GM23338 (cell line): ENCODE data around the gene ANKFY1. TPM values are rescaled to one million over a fixed set of nuclear protein-coding genes. Genes with fewer than 3 reads are reported as not detected.

Experiments used
- ATAC-seq: fragments of 200-7000 bp; cut with Tn5 transposase; 3 replicates; pipeline ENCODE4 v1.9.1; 2020
- DNase-seq: peaks from one replicate; pipeline ENCODE4 v3.0.0-alpha.2; 2015; ENCODE audit warnings: low spot score
- H2AFZ ChIP-seq: fragments of 200-600 bp; sonication (generic); 2 replicates; pipeline ENCODE4 v1.8.0; 2016; ENCODE audit warnings: antibody characterized with exemption, mild to moderate bottlenecking, moderate library complexity
- H3F3A ChIP-seq: fragments of 200-600 bp; sonication (generic); replicated peaks from 2 replicates; pipeline ENCODE4 v1.8.0; 2017; ENCODE audit warnings: antibody characterized with exemption, mixed run types, low read depth
- H3K27ac ChIP-seq: fragments of 200-600 bp; sonication (generic); 2 replicates; pipeline ENCODE4 v1.6.1; 2016; ENCODE audit warnings: low read depth
- H3K27me3 ChIP-seq: fragments of 200-600 bp; sonication (generic); 2 replicates; pipeline ENCODE4 v1.8.0; 2016; ENCODE audit warnings: mild to moderate bottlenecking, mixed run types, moderate library complexity; ENCODE audit not compliant: insufficient read depth
- H3K36me3 ChIP-seq: fragments of 200-600 bp; sonication (generic); 2 replicates; pipeline ENCODE4 v1.8.0; 2016; ENCODE audit warnings: mild to moderate bottlenecking; ENCODE audit not compliant: insufficient read depth
- H3K4me1 ChIP-seq: fragments of 200-600 bp; sonication (generic); 2 replicates; pipeline ENCODE4 v1.8.0; 2016; ENCODE audit warnings: mild to moderate bottlenecking, moderate library complexity; ENCODE audit not compliant: insufficient read depth
- H3K4me2 ChIP-seq: fragments of 200-600 bp; sonication (generic); 2 replicates; pipeline ENCODE4 v1.7.1; 2017; ENCODE audit warnings: mixed run types
- H3K4me3 ChIP-seq: fragments of 200-600 bp; sonication (generic); 2 replicates; pipeline ENCODE4 v1.6.1; 2016; ENCODE audit warnings: mixed run types
- H3K79me2 ChIP-seq: fragments of 200-600 bp; sonication (generic); replicated peaks from 2 replicates; pipeline ENCODE4 v1.8.0; 2017; ENCODE audit warnings: mild to moderate bottlenecking; ENCODE audit not compliant: insufficient read depth
- H3K9me2 ChIP-seq: fragments of 200-600 bp; sonication (generic); 2 replicates; pipeline ENCODE4 v1.8.0; 2017; ENCODE audit not compliant: insufficient read depth
- H4K20me1 ChIP-seq: fragments of 200-600 bp; sonication (generic); replicated peaks from 2 replicates; pipeline ENCODE4 v1.8.0; 2017; ENCODE audit warnings: mild to moderate bottlenecking; ENCODE audit not compliant: insufficient read depth
- H3K27ac Mint-ChIP-seq: 2 replicates; pipeline ENCODE4 v1.8.0; 2020; ENCODE audit warnings: inconsistent platforms, mild to moderate bottlenecking, moderate library complexity, mixed read lengths
- H3K27me3 Mint-ChIP-seq: 3 replicates; pipeline ENCODE4 v1.8.0; 2022; ENCODE audit warnings: low read depth, mild to moderate bottlenecking, moderate library complexity, mixed read lengths, inconsistent platforms; ENCODE audit not compliant: insufficient read depth, poor library complexity
- H3K36me3 Mint-ChIP-seq: 3 replicates; pipeline ENCODE4 v1.8.0; 2021; ENCODE audit warnings: low read depth, mild to moderate bottlenecking, inconsistent platforms, moderate library complexity, mixed read lengths
- H3K4me1 Mint-ChIP-seq: 3 replicates; pipeline ENCODE4 v1.8.0; 2020; ENCODE audit warnings: mild to moderate bottlenecking, inconsistent platforms, mixed read lengths
- H3K4me3 Mint-ChIP-seq: 3 replicates; pipeline ENCODE4 v1.8.0; 2021; ENCODE audit warnings: moderate library complexity, mild to moderate bottlenecking, inconsistent platforms, mixed read lengths
- H3K9me3 Mint-ChIP-seq: 3 replicates; pipeline ENCODE4 v1.8.0; 2020; ENCODE audit warnings: moderate library complexity, mild to moderate bottlenecking, inconsistent platforms, mixed read lengths
- CREB1 ChIP-seq: fragments of 250-450 bp; sonication (Bioruptor Pico); IDR thresholded peaks from 2 replicates; pipeline ENCODE4 v1.5.0; 2020; ENCODE audit warnings: low read depth, mild to moderate bottlenecking, moderate library complexity
- CTCF ChIP-seq, 2 experiments: fragments of 200-600 bp in 1 of 2; sonication (generic) in 1 of 2; conservative IDR thresholded peaks; 2 replicates each; pipeline versions ENCODE4 v1.5.1 to v1.6.1; 2016 to 2017; ENCODE audit warnings: antibody characterized with exemption in 2 of 2, low read depth in 2 of 2, mild to moderate bottlenecking in 2 of 2, moderate library complexity in 1 of 2
- ETS1 ChIP-seq: IDR thresholded peaks from 2 replicates; pipeline ENCODE4 v1.6.1; 2016; ENCODE audit warnings: antibody characterized with exemption
- EZH2 ChIP-seq: fragments of 200-600 bp; sonication (generic); IDR thresholded peaks from one replicate; pipeline ENCODE4 v1.8.0; 2017; ENCODE audit warnings: antibody characterized with exemption, mild to moderate bottlenecking, low read depth; ENCODE audit not compliant: unreplicated experiment
- EZH2phosphoT487 ChIP-seq: fragments of 200-600 bp; sonication (generic); IDR thresholded peaks from one replicate; pipeline ENCODE4 v1.8.1; 2018; ENCODE audit warnings: antibody characterized with exemption; ENCODE audit not compliant: unreplicated experiment
- JUNB ChIP-seq: IDR thresholded peaks from one replicate; pipeline ENCODE4 v1.6.1; 2016; ENCODE audit warnings: antibody characterized with exemption; ENCODE audit not compliant: unreplicated experiment
- NANOG ChIP-seq: IDR thresholded peaks from 2 replicates; pipeline ENCODE4 v1.6.1; 2016; ENCODE audit warnings: antibody characterized with exemption, borderline replicate concordance
- POLR2AphosphoS5 ChIP-seq: IDR thresholded peaks from 2 replicates; pipeline ENCODE4 v1.6.1; 2016; ENCODE audit warnings: antibody characterized with exemption, low read depth
- STAT1 ChIP-seq: IDR thresholded peaks from one replicate; pipeline ENCODE4 v1.6.1; 2016; ENCODE audit warnings: antibody characterized with exemption; ENCODE audit not compliant: unreplicated experiment
- ZNF114 ChIP-seq: fragments of 250-450 bp; sonication (Bioruptor Pico); IDR thresholded peaks from 2 replicates; pipeline ENCODE4 v1.5.0; 2020; ENCODE audit warnings: mild to moderate bottlenecking, moderate library complexity
- ZNF331 ChIP-seq: fragments of 250-450 bp; sonication (Bioruptor Pico); IDR thresholded peaks from 2 replicates; pipeline ENCODE4 v1.5.0; 2020; ENCODE audit warnings: low read depth, mild to moderate bottlenecking, moderate library complexity
- ZNF462 ChIP-seq: fragments of 250-450 bp; sonication (Bioruptor Pico); IDR thresholded peaks from 2 replicates; pipeline ENCODE4 v1.5.0; 2020; ENCODE audit warnings: mild to moderate bottlenecking, moderate library complexity
- polyA plus RNA-seq: library from polyadenylated mRNA; unstranded; fragments of >200 nt; fragmentation: Nextera tagmentation; extraction: Ambion mirVana; gene quantifications from 2 replicates; pipeline ENCODE4 v1.2.1, GENCODE V29; 2016
- total RNA-seq: library from RNA; depleted of rRNA; stranded (reverse); fragments of >200 nt; shearing (Covaris generic); gene quantifications from 2 replicates; pipeline ENCODE4 v1.2.3, GENCODE V29; 2014

ANKFY1 gene
- total and polyA plus RNA-seq, 2 experiments from 2014 or later = 12.9 to 44.4 TPM

GRCh38 chr17:4160294-4160859, 103.4 kb downstream of the ANKFY1 start:
- no peak for ATAC-seq
- peaks cover 3% of the 10 kb centered on the region; the same call in 1 of the 3 replicates for H3K36me3 Mint-ChIP-seq
- H3K27ac Mint-ChIP-seq = peak overlapping the region; percentile 93
- H3K4me1 Mint-ChIP-seq = peaks cover 20% of the 10 kb centered on the region
- Histone ChIP-seq H3K36me3 (no peaks in the 10 kb centered on the region), H3K79me2 (no peaks in the 10 kb centered on the region), H4K20me1 (no peaks in the 10 kb centered on the region), H3K27me3 (no peaks in the 10 kb centered on the region), H3K4me1 (no peaks in the 10 kb centered on the region; the same call in 1 of the 2 replicates), H3K27ac (0 out of 2 replicates have a peak overlapping the region, but pooled peaks have one; percentile 84), H3K4me3 (no peak overlapping the region), H2AFZ (no peak overlapping the region), H3K9me2 (no peaks in the 10 kb centered on the region), H3K4me2 (no peak overlapping the region), H3F3A (no peaks in the 10 kb centered on the region)
- no peak for DNase-seq
- peaks cover 2% of the 10 kb centered on the region for H3K27me3 Mint-ChIP-seq
- TF ChIP-seq EZH2 (no peak), ZNF114 (CRISPR knock-in tag) (no peak), ZNF331 (CRISPR knock-in tag) (no peak), POLR2AphosphoS5 (no peak)
- H3K9me3 Mint-ChIP-seq = no peaks in the 10 kb centered on the region; the same call in 2 of the 3 replicates
- H3K4me3 Mint-ChIP-seq = no peak overlapping the region

- Histone ChIP-seq H3K79me2 (no peaks in the 10 kb centered on the region), H3K27ac (no peak overlapping the region), H3K4me1 (no peaks in the 10 kb centered on the region; the same call in 1 of the 2 replicates), H3K36me3 (no peaks in the 10 kb centered on the region), H2AFZ (no peak overlapping the region), H3K4me2 (no peak overlapping the region), H3K27me3 (no peaks in the 10 kb centered on the region), H4K20me1 (no peaks in the 10 kb centered on the region), H3K9me2 (no peaks in the 10 kb centered on the region), H3K4me3 (no peak overlapping the region), H3F3A (no peaks in the 10 kb centered on the region)
- no peak for ATAC-seq
- peaks cover 20% of the 10 kb centered on the region for H3K4me1 Mint-ChIP-seq
- 0 out of 3 replicates have a peak, but pooled peaks cover under 1% of the 10 kb centered on the region for H3K36me3 Mint-ChIP-seq
- no peak overlapping the region for H3K4me3 Mint-ChIP-seq
- H3K9me3 Mint-ChIP-seq = no peaks in the 10 kb centered on the region; the same call in 2 of the 3 replicates
- H3K27me3 Mint-ChIP-seq = peaks cover 2% of the 10 kb centered on the region
- DNase-seq = no peak
- H3K27ac Mint-ChIP-seq = peak overlapping the region; percentile 93
- TF ChIP-seq EZH2phosphoT487 (no peak), ETS1 (no peak), CREB1 (no peak), NANOG (no peak), ZNF462 (CRISPR knock-in tag) (no peak), ZNF331 (CRISPR knock-in tag) (no peak), STAT1 (no peak), JUNB (no peak), POLR2AphosphoS5 (no peak), ZNF114 (CRISPR knock-in tag) (no peak), CTCF (conservative IDR thresholded peaks at IDR 0.05; ENCODE audit: low read depth in 2 of 2) (no peak)
Observed at GRCh38 chr17:4159761-4160160, 104.0 kb downstream of the ANKFY1 start.
